Fibroblast of lung (primary cell): ENCODE measurements around the gene ZNF322.

Experiments
- EZH2 ChIP-seq: IDR thresholded peaks from 2 replicates; pipeline ENCODE4 v1.5.1; 2012; ENCODE audit warnings: low read length, control low read depth, mild to moderate bottlenecking; ENCODE audit errors: missing control alignments
- TF ChIP-seq, protein P1 (sequence below), 2 donors: IDR thresholded peaks in 1 of 2; conservative IDR thresholded peaks in 1 of 2; 1 replicate in 1 of 2; 2 replicates in 1 of 2; pipeline ENCODE4 v1.5.1; 2011 to 2012; ENCODE audit warnings: low read length in 2 of 2, control low read depth in 1 of 2, inconsistent platforms in 1 of 2, low read depth in 1 of 2, mild to moderate bottlenecking in 1 of 2

DNA sequence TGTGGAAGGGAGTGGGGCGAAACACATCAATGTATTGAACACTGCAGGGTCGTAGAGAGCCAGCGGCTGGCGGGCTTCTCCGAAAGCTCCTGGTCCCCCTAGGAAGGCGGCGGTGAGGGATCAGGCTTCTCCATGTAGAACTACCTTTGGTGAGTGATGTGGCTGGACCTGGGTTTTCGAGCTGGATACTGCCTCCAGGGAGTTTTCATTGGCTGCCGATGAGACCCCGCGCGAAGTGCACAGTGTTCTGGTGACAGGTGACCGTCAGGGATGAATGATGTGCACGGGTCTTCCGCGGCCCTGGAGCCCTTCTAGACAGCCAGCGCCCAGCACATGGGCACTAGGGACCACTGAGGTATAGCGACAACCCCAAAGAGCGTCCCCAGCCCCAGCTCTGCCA is 46.3 kb downstream of the ZNF322 start:
- TF ChIP-seq, protein P1, sequence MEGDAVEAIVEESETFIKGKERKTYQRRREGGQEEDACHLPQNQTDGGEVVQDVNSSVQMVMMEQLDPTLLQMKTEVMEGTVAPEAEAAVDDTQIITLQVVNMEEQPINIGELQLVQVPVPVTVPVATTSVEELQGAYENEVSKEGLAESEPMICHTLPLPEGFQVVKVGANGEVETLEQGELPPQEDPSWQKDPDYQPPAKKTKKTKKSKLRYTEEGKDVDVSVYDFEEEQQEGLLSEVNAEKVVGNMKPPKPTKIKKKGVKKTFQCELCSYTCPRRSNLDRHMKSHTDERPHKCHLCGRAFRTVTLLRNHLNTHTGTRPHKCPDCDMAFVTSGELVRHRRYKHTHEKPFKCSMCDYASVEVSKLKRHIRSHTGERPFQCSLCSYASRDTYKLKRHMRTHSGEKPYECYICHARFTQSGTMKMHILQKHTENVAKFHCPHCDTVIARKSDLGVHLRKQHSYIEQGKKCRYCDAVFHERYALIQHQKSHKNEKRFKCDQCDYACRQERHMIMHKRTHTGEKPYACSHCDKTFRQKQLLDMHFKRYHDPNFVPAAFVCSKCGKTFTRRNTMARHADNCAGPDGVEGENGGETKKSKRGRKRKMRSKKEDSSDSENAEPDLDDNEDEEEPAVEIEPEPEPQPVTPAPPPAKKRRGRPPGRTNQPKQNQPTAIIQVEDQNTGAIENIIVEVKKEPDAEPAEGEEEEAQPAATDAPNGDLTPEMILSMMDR (conservative IDR thresholded peaks at IDR 0.05 in 1 of 2, IDR thresholded peaks at IDR 0.05 in 1 of 2; ENCODE audit: low read depth in 1 of 2, low read length in 2 of 2) = no peak
- no peak for TF ChIP-seq EZH2
